ENCODE measurements around the gene STX12.
"Not testable (repeated sequence)": the region's sequence is repeated elsewhere in the genome, so short reads cannot be mapped to it uniquely, and the experiment has no call there.

Gene STX12

GRCh38 chr1:27830621-27831440 lies 57.8 kb downstream of the STX12 start, which contains the start of gene PPP1R8:
Gene PPP1R8, plus strand, starts transcription at chr1:27830782. Its CDS starts 54 bp downstream, at chr1:27830836.
- peak; percentile 95 for DNase-seq (ENCODE audit: low spot score)

- DNase-seq (ENCODE audit: low spot score) = no peak
These were observed 58.8 kb downstream of the STX12 start for GRCh38 chr1:27831568-27832410.

GRCh38 chr1:27832762-27833161 lies 59.7 kb downstream of the STX12 start:
- no peak for DNase-seq (ENCODE audit: low spot score)

GRCh38 chr1:27833470-27833869 lies 60.5 kb downstream of the STX12 start:
- DNase-seq (ENCODE audit: low spot score) = no peak

GRCh38 chr1:27835046-27835445 lies 62.0 kb downstream of the STX12 start:
- no peak for DNase-seq (ENCODE audit: low spot score)

GRCh38 chr1:27835501-27835900 lies 62.5 kb downstream of the STX12 start:
- DNase-seq (ENCODE audit: low spot score) = no peak

- no peak for DNase-seq (ENCODE audit: low spot score)
These were observed 76.9 kb downstream of the STX12 start for GRCh38 chr1:27849951-27850350.

- DNase-seq (ENCODE audit: low spot score) = no peak
These were observed 82.1 kb downstream of the STX12 start for GRCh38 chr1:27855085-27855484.

- DNase-seq (ENCODE audit: low spot score) = no peak
These were observed 83.7 kb downstream of the STX12 start for GRCh38 chr1:27856561-27857343.

GRCh38 chr1:27857552-27857951 lies 84.5 kb downstream of the STX12 start:
- DNase-seq (ENCODE audit: low spot score) = not testable (repeated sequence)

GRCh38 chr1:27858072-27858948 lies 85.3 kb downstream of the STX12 start:
- peak; percentile 90 for DNase-seq (ENCODE audit: low spot score)

GRCh38 chr1:27858949-27859576 lies 86.0 kb downstream of the STX12 start:
- DNase-seq (ENCODE audit: low spot score) = no peak

GRCh38 chr1:27861436-27861835 lies 88.4 kb downstream of the STX12 start:
- DNase-seq (ENCODE audit: low spot score) = no peak

GRCh38 chr1:27862004-27862403 lies 89.0 kb downstream of the STX12 start:
- no peak for DNase-seq (ENCODE audit: low spot score)

GRCh38 chr1:27862671-27863537 lies 89.9 kb downstream of the STX12 start:
- DNase-seq (ENCODE audit: low spot score) = no peak

GRCh38 chr1:27863538-27863915 lies 90.5 kb downstream of the STX12 start:
- DNase-seq (ENCODE audit: low spot score) = no peak

GRCh38 chr1:27864264-27864895 lies 91.4 kb downstream of the STX12 start:
- no peak for DNase-seq (ENCODE audit: low spot score)

GRCh38 chr1:27865821-27866220 lies 92.8 kb downstream of the STX12 start:
- no peak for DNase-seq (ENCODE audit: low spot score)

GRCh38 chr1:27868556-27868931 lies 95.5 kb downstream of the STX12 start:
- no peak for DNase-seq (ENCODE audit: low spot score)

All from NAMALWA (cell line).